SKM-1 (cell line): ENCODE data around the gene WDR18.

ENCODE experiments used
- DNase-seq: peaks from one replicate; lab custom pipeline; 2025; ENCODE audit not compliant: unreplicated experiment; lab: John Stamatoyannopoulos, UW

WDR18 gene

GRCh38 chr19:964761-965694, 19.1 kb upstream of the WDR18 start:
- DNase-seq, result no peak

- DNase-seq, result no peak
Observed at GRCh38 chr19:966485-967088, 17.6 kb upstream of the WDR18 start.

GRCh38 chr19:970695-971094, 13.4 kb upstream of the WDR18 start:
- peak; percentile 7 for DNase-seq

- no peak for DNase-seq
Observed at GRCh38 chr19:971795-972194, 12.3 kb upstream of the WDR18 start.

- DNase-seq, result no peak
Observed at GRCh38 chr19:972281-972680, 11.9 kb upstream of the WDR18 start.

GRCh38 chr19:973726-974563, 10.2 kb upstream of the WDR18 start:
- DNase-seq, result no peak

GRCh38 chr19:974564-975257, 9.4 kb upstream of the WDR18 start:
- no peak for DNase-seq

GRCh38 chr19:976476-976875, 7.7 kb upstream of the WDR18 start:
- no peak for DNase-seq

GRCh38 chr19:977058-977464, 7.1 kb upstream of the WDR18 start:
- no peak for DNase-seq

GRCh38 chr19:979318-979741, 4.8 kb upstream of the WDR18 start:
- no peak for DNase-seq

GRCh38 chr19:980133-980998, 3.8 kb upstream of the WDR18 start:
- no peak for DNase-seq

- peak; percentile 28 for DNase-seq
Observed at GRCh38 chr19:982567-983170, 1.5 kb upstream of the WDR18 start.

- DNase-seq, result no peak
Observed at GRCh38 chr19:986083-986482, 1.9 kb downstream of the WDR18 start.

GRCh38 chr19:988081-988480, 3.9 kb downstream of the WDR18 start:
- no peak for DNase-seq

GRCh38 chr19:988510-988909, 4.4 kb downstream of the WDR18 start:
- no peak for DNase-seq

- DNase-seq, result no peak
Observed at GRCh38 chr19:989381-990081, 5.4 kb downstream of the WDR18 start.

- no peak for DNase-seq
Observed at GRCh38 chr19:990119-990571, 6.0 kb downstream of the WDR18 start.

- no peak for DNase-seq
Observed at GRCh38 chr19:990746-991145, 6.6 kb downstream of the WDR18 start.
